H1 (cell line): ENCODE data around the gene RNF187. TPM values are rescaled to one million over a fixed set of nuclear protein-coding genes. Genes with fewer than 3 reads are reported as not detected.

Experiments
- CTCF ChIA-PET: fragments of 300-600 bp; sonication (Branson Sonifier 250); formaldehyde crosslinking; loops from one replicate; lab custom pipeline; 2021; ENCODE audit not compliant: partially characterized antibody; lab: Charles Lee
- POLR2A ChIA-PET: fragments of 300-600 bp; sonication (Branson Sonifier 250); formaldehyde crosslinking; loops from one replicate; lab custom pipeline; 2021; ENCODE audit warnings: inconsistent platforms; ENCODE audit not compliant: partially characterized antibody; lab: Charles Lee
- DNase-seq, 2 experiments: peaks; one replicate each; pipeline versions ENCODE4 v3.0.0 to v3.0.0-alpha.2; 2010 to 2022; ENCODE audit warnings: low spot score in 2 of 2, low read depth in 1 of 2, mixed read lengths in 1 of 2
- FAIRE-seq: peaks from 2 replicates; lab custom pipeline; 2011; peaks lifted over from hg19 to GRCh38; lab: Jason Lieb, UNC
- H2AFZ ChIP-seq: 2 replicates; pipeline ENCODE4 v1.8.1; 2012; ENCODE audit warnings: low read length, inconsistent platforms
- H2AK5ac ChIP-seq: 2 replicates; pipeline ENCODE4 v1.6.1; 2013; ENCODE audit warnings: low read depth, low read length
- H2BK120ac ChIP-seq: replicated peaks from 2 replicates; pipeline ENCODE3; 2013; ENCODE audit warnings: low read depth, low read length, inconsistent platforms
- H2BK12ac ChIP-seq: 2 replicates; pipeline ENCODE4 v1.6.1; 2013; ENCODE audit warnings: low read depth, low read length
- H2BK15ac ChIP-seq: 2 replicates; pipeline ENCODE4 v1.6.1; 2013; ENCODE audit warnings: low read length
- H2BK20ac ChIP-seq: 2 replicates; pipeline ENCODE4 v1.6.1; 2013; ENCODE audit warnings: low read length
- H2BK5ac ChIP-seq: 2 replicates; pipeline ENCODE4 v1.6.1; 2013; ENCODE audit warnings: low read depth, low read length
- H3K14ac ChIP-seq: 2 replicates; pipeline ENCODE4 v1.6.1; 2013; ENCODE audit warnings: inconsistent platforms; ENCODE audit not compliant: insufficient read length
- H3K18ac ChIP-seq: 2 replicates; pipeline ENCODE4 v1.6.1; 2013; ENCODE audit warnings: low read length; ENCODE audit errors: extremely low read depth
- H3K23ac ChIP-seq: 2 replicates; pipeline ENCODE4 v1.6.1; 2013; ENCODE audit warnings: inconsistent platforms; ENCODE audit not compliant: insufficient read length
- H3K23me2 ChIP-seq: 2 replicates; pipeline ENCODE4 v1.6.1; 2013; ENCODE audit warnings: low read depth, low read length
- H3K27ac ChIP-seq: 2 replicates; pipeline ENCODE4 v1.6.1; 2011; ENCODE audit warnings: low read depth, low read length, inconsistent platforms
- H3K27me3 ChIP-seq, 4 experiments: replicated peaks in 1 of 4; 1 replicate in 1 of 4; 2 replicates in 3 of 4; pipeline versions ENCODE4 v1.6.1 to v1.8.1; 2011 to 2013; ENCODE audit warnings: low read length in 3 of 4, mild to moderate bottlenecking in 3 of 4, inconsistent platforms in 2 of 4, mixed read lengths in 2 of 4, moderate library complexity in 1 of 4; ENCODE audit not compliant: control insufficient read depth in 3 of 4, insufficient read depth in 3 of 4; ENCODE audit errors: extremely low read depth in 1 of 4
- H3K36me3 ChIP-seq, 4 experiments: 2 replicates each; pipeline versions ENCODE4 v1.6.1 to v1.8.1; 2011 to 2013; ENCODE audit warnings: mild to moderate bottlenecking in 4 of 4, low read length in 3 of 4, moderate library complexity in 2 of 4, control low read depth in 1 of 4, inconsistent platforms in 1 of 4; ENCODE audit not compliant: insufficient read depth in 4 of 4, control insufficient read depth in 2 of 4
- H3K4ac ChIP-seq: replicated peaks from 2 replicates; pipeline ENCODE3; 2013; ENCODE audit warnings: low read length, low read depth, mixed read lengths, inconsistent platforms; ENCODE audit not compliant: insufficient read length
- H3K4me1 ChIP-seq, 4 experiments: replicated peaks in 1 of 4; 1 replicate in 1 of 4; 2 replicates in 3 of 4; pipeline versions ENCODE4 v1.6.1 to v1.8.1; 2011 to 2013; ENCODE audit warnings: low read length in 3 of 4, inconsistent platforms in 2 of 4, mixed read lengths in 1 of 4; ENCODE audit not compliant: insufficient read depth in 4 of 4, control insufficient read depth in 3 of 4
- H3K4me2 ChIP-seq, 2 experiments: 2 replicates each; pipeline versions ENCODE4 v1.6.1 to v1.8.1; 2011 to 2013; ENCODE audit warnings: low read depth in 2 of 2, low read length in 2 of 2, control low read depth in 1 of 2, inconsistent platforms in 1 of 2, mild to moderate bottlenecking in 1 of 2; ENCODE audit not compliant: insufficient read depth in 1 of 2
- H3K4me3 ChIP-seq, 4 experiments: fragments of 200-600, 300-600 bp in 1 of 4; sonication (generic), shearing (Covaris generic), sonication (Bioruptor Twin) in 1 of 4; 2 replicates each; pipeline versions ENCODE4 v1.5.1 to v1.8.1; 2011 to 2016; ENCODE audit warnings: low read length in 4 of 4, low read depth in 3 of 4, control low read depth in 2 of 4, inconsistent platforms in 2 of 4, mild to moderate bottlenecking in 2 of 4, mixed read lengths in 1 of 4, moderate library complexity in 1 of 4; ENCODE audit not compliant: insufficient read depth in 2 of 4; ENCODE audit errors: extremely low read depth in 1 of 4
- H3K56ac ChIP-seq: replicated peaks from 2 replicates; pipeline ENCODE3; 2013; ENCODE audit warnings: low read depth, mild to moderate bottlenecking, mixed read lengths, low read length, inconsistent platforms; ENCODE audit not compliant: insufficient read length
- H3K79me1 ChIP-seq: 2 replicates; pipeline ENCODE4 v1.6.1; 2013; ENCODE audit warnings: low read depth, low read length, control low read depth
- H3K79me2 ChIP-seq, 2 experiments: 2 replicates each; pipeline versions ENCODE4 v1.6.1 to v1.8.1; 2012 to 2013; ENCODE audit warnings: low read length in 2 of 2, mild to moderate bottlenecking in 2 of 2, inconsistent platforms in 1 of 2; ENCODE audit not compliant: insufficient read depth in 2 of 2, control insufficient read depth in 1 of 2
- H3K9ac ChIP-seq, 4 experiments: replicated peaks in 1 of 4; 1 replicate in 1 of 4; 2 replicates in 3 of 4; pipeline versions ENCODE4 v1.6.1 to v1.8.1; 2011 to 2013; ENCODE audit warnings: low read depth in 3 of 4, low read length in 3 of 4, control low read depth in 2 of 4, mild to moderate bottlenecking in 2 of 4, moderate library complexity in 2 of 4, inconsistent platforms in 1 of 4; ENCODE audit errors: extremely low read depth in 1 of 4
- H3K9me3 ChIP-seq, 2 experiments: 2 replicates each; pipeline versions ENCODE4 v1.6.1 to v1.8.1; 2012 to 2013; ENCODE audit warnings: mild to moderate bottlenecking in 2 of 2, moderate library complexity in 2 of 2, control low read depth in 1 of 2, inconsistent platforms in 1 of 2, low read depth in 1 of 2, low read length in 1 of 2, mixed read lengths in 1 of 2; ENCODE audit not compliant: insufficient read depth in 2 of 2
- H4K20me1 ChIP-seq, 2 experiments: replicated peaks in 1 of 2; 2 replicates each; pipeline versions ENCODE3 to v1.8.1; 2011 to 2013; ENCODE audit warnings: inconsistent platforms in 2 of 2, low read length in 2 of 2, mild to moderate bottlenecking in 1 of 2; ENCODE audit not compliant: insufficient read depth in 2 of 2, control insufficient read depth in 1 of 2
- H4K5ac ChIP-seq: 2 replicates; pipeline ENCODE4 v1.6.1; 2013; ENCODE audit warnings: low read length, low read depth, mixed read lengths, inconsistent platforms; ENCODE audit not compliant: insufficient read length
- H4K8ac ChIP-seq: 2 replicates; pipeline ENCODE4 v1.8.0; 2013; ENCODE audit warnings: mild to moderate bottlenecking, moderate library complexity, low read length, inconsistent platforms; ENCODE audit not compliant: insufficient read depth; ENCODE audit errors: extremely low read depth
- H4K91ac ChIP-seq: replicated peaks from 2 replicates; pipeline ENCODE3; 2013; ENCODE audit warnings: low read length, mixed read lengths, inconsistent platforms; ENCODE audit not compliant: insufficient read length
- TCF12 ChIP-seq: IDR thresholded peaks from 2 replicates; pipeline ENCODE4 v1.6.1; 2011; ENCODE audit warnings: low read depth, mild to moderate bottlenecking, low read length
- WGBS, 2 experiments: shearing (Covaris generic) in 1 of 2; methylation state at CpG; one replicate each; pipeline versions ENCODE4 v1.1.6 to v1.1.7; 2013 to 2015; ENCODE audit warnings: low lambda C conversion rate in 2 of 2, mixed read lengths in 2 of 2, inconsistent platforms in 1 of 2, low coverage in 1 of 2, missing lambda C conversion rate in 1 of 2; ENCODE audit not compliant: insufficient replicate concordance in 2 of 2, insufficient coverage in 1 of 2, insufficient read length in 1 of 2; ENCODE audit errors: extremely low coverage in 1 of 2, missing lambda C conversion rate in 1 of 2; 5-methylcytosine and 5-hydroxymethylcytosine counted together
- polyA plus RNA-seq, 7 experiments: library from polyadenylated mRNA; depleted of rRNA in 3 of 7; stranded (reverse) in 5 of 7; unstranded in 2 of 7; fragments of >200 nt in 5 of 7; fragments of 200-250 nt in 2 of 7; gene quantifications; 1 replicate in 5 of 7; 2 replicates in 1 of 7; 4 replicates in 1 of 7; pipeline versions ENCODE4 v1.2.1 to v1.2.3, GENCODE V29; 2011 to 2013; ENCODE audit warnings: missing spikeins in 2 of 7, mixed read lengths in 2 of 7
- total RNA-seq: library from RNA; stranded (reverse); fragmentation: NEBNext Ultra II Directional; extraction: Animal tissue kit (Norgen Biotek cat#: 25700); gene quantifications from 2 replicates; pipeline ENCODE4 v1.2.1, GENCODE V29; 2021
- TF ChIP-seq, protein P1 (sequence below), 3 experiments: IDR thresholded peaks; 1 replicate in 2 of 3; 2 replicates in 1 of 3; pipeline versions ENCODE4 v1.5.1 to v1.6.1; 2011; ENCODE audit warnings: low read length in 3 of 3, mild to moderate bottlenecking in 3 of 3, inconsistent platforms in 2 of 3, low read depth in 1 of 3, moderate library complexity in 1 of 3; ENCODE audit not compliant: insufficient read depth in 1 of 3; ENCODE audit errors: control extremely low read depth in 1 of 3
- TF ChIP-seq, protein P2 (sequence below): IDR thresholded peaks from 2 replicates; pipeline ENCODE4 v1.6.1; 2012; ENCODE audit warnings: inconsistent platforms

Gene RNF187
- total and polyA plus RNA-seq, 2 of the 8 experiments (the other 6 are each of a cell fraction or from before 2014, with no cell fraction given): 47.0 to 113 TPM

DNA sequence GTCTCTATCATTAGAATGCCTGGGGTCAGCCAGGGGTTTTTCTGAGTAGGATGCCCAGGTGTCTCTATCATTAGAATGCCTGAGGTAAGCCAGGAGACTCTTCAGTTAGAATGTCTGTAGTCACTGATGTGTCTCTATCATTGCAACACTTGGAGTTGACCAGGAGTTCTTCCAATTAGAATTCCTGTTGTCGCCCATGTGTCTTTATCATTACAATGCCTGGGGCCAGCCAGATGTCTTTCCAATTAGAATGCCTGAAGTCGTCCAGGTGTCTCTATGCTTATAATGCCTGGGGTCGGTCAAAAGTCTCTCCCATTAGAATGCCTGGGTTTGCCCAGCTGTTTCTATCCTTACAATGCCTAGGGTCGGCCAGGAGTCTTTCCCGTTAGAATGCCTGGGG lies 55.8 kb downstream of the RNF187 start:
- FAIRE-seq: no peak
- peaks cover 36 to 78% (median 70%) of the 10 kb centered on the region in 4 experiments for H3K27me3 ChIP-seq

More for the DNA sequence above, 55.8 kb downstream of the RNF187 start:
- H3K9ac ChIP-seq: no peak overlapping the region
- H3K18ac ChIP-seq: no peak overlapping the region
- no peaks in the 10 kb centered on the region for H3K4me1 ChIP-seq
- POLR2A ChIA-PET: no interaction called here
- H3K14ac ChIP-seq: no peak overlapping the region
- no peak overlapping the region for H3K4ac ChIP-seq
- H4K20me1 ChIP-seq: no peaks in the 10 kb centered on the region
- H2BK12ac ChIP-seq: no peak overlapping the region
- no peak overlapping the region for H4K8ac ChIP-seq
- no peak overlapping the region for H4K5ac ChIP-seq
- no peak overlapping the region for H2BK15ac ChIP-seq
- no peak for DNase-seq
- CTCF ChIA-PET: no interaction called here
- H3K9me3 ChIP-seq: peaks cover 3 to 52% of the 10 kb centered on the region in 2 experiments; a peak in 2 of 4 replicates
- no peak overlapping the region for H4K91ac ChIP-seq
- H2BK120ac ChIP-seq: no peak overlapping the region
- no peaks in the 10 kb centered on the region for H3K79me2 ChIP-seq
- H2AK5ac ChIP-seq: no peak overlapping the region
- no peak overlapping the region for H3K23ac ChIP-seq
- H3K4me3 ChIP-seq: no peak overlapping the region
- no peak overlapping the region for H3K56ac ChIP-seq
- no peak overlapping the region for H3K4me2 ChIP-seq
- H3K23me2 ChIP-seq: no peaks in the 10 kb centered on the region
- no peak overlapping the region for H3K27ac ChIP-seq
- no peaks in the 10 kb centered on the region for H3K36me3 ChIP-seq
- H2AFZ ChIP-seq: no peak overlapping the region
- WGBS, 2 experiments: 78% methylated on average over 5 of the region's 5 CpGs; no CpG with 5 or more reads in 1 of the 2 experiments
- TF ChIP-seq, protein P1, sequence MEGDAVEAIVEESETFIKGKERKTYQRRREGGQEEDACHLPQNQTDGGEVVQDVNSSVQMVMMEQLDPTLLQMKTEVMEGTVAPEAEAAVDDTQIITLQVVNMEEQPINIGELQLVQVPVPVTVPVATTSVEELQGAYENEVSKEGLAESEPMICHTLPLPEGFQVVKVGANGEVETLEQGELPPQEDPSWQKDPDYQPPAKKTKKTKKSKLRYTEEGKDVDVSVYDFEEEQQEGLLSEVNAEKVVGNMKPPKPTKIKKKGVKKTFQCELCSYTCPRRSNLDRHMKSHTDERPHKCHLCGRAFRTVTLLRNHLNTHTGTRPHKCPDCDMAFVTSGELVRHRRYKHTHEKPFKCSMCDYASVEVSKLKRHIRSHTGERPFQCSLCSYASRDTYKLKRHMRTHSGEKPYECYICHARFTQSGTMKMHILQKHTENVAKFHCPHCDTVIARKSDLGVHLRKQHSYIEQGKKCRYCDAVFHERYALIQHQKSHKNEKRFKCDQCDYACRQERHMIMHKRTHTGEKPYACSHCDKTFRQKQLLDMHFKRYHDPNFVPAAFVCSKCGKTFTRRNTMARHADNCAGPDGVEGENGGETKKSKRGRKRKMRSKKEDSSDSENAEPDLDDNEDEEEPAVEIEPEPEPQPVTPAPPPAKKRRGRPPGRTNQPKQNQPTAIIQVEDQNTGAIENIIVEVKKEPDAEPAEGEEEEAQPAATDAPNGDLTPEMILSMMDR (IDR thresholded peaks at IDR 0.05; ENCODE audit: control extremely low read depth in 1 of 3, insufficient read depth in 1 of 3, low read depth in 1 of 3, low read length in 3 of 3): no peak
- TF ChIP-seq, protein P2, sequence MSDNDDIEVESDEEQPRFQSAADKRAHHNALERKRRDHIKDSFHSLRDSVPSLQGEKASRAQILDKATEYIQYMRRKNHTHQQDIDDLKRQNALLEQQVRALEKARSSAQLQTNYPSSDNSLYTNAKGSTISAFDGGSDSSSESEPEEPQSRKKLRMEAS: no peak
- TF ChIP-seq TCF12: no peak
- H2BK20ac ChIP-seq: no peak overlapping the region
- H3K79me1 ChIP-seq: no peaks in the 10 kb centered on the region
- H2BK5ac ChIP-seq: no peak overlapping the region
